ENCODE measurements around the gene MED22. TPM values are rescaled to one million over a fixed set of nuclear protein-coding genes. Genes with fewer than 3 reads are reported as not detected.

Gene MED22
- total RNA-seq, 1 experiment from 2014 or later: 32.6 TPM

- intact Hi-C loops (cut with micrococcal nuclease): no loop called here
- H3K27me3 Mint-ChIP-seq (ENCODE audit: insufficient read depth, unreplicated experiment): peaks cover 3% of the 10 kb centered on the region
- H3K36me3 Mint-ChIP-seq (ENCODE audit: insufficient read depth, unreplicated experiment): no peaks in the 10 kb centered on the region
- H3K4me3 Mint-ChIP-seq (ENCODE audit: unreplicated experiment): no peak overlapping the region
- ChIA-PET POLR2A (no interaction called here), CTCF (interaction anchor here (0.9 to 1.3 kb wide), 3 partner anchors 15 to 204 kb away, joined by 3 read pairs; no protein-coding TSS in a partner anchor)
- H3K9me3 Mint-ChIP-seq (ENCODE audit: unreplicated experiment): no peaks in the 10 kb centered on the region
- DNase-seq (ENCODE audit: unreplicated experiment): no peak
- TF ChIP-seq, protein P1, sequence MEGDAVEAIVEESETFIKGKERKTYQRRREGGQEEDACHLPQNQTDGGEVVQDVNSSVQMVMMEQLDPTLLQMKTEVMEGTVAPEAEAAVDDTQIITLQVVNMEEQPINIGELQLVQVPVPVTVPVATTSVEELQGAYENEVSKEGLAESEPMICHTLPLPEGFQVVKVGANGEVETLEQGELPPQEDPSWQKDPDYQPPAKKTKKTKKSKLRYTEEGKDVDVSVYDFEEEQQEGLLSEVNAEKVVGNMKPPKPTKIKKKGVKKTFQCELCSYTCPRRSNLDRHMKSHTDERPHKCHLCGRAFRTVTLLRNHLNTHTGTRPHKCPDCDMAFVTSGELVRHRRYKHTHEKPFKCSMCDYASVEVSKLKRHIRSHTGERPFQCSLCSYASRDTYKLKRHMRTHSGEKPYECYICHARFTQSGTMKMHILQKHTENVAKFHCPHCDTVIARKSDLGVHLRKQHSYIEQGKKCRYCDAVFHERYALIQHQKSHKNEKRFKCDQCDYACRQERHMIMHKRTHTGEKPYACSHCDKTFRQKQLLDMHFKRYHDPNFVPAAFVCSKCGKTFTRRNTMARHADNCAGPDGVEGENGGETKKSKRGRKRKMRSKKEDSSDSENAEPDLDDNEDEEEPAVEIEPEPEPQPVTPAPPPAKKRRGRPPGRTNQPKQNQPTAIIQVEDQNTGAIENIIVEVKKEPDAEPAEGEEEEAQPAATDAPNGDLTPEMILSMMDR (IDR thresholded peaks at IDR 0.05; ENCODE audit: unreplicated experiment): no peak
- no peaks in the 10 kb centered on the region for H3K4me1 Mint-ChIP-seq (ENCODE audit: insufficient read depth, unreplicated experiment)
- BruUV-seq (replicated peaks): no TSS peak
- no peak overlapping the region for H3K27ac Mint-ChIP-seq (ENCODE audit: low read depth, unreplicated experiment)
These were observed 41.6 kb upstream of the MED22 start for GRCh38 chr9:133389562-133389961.

DNA sequence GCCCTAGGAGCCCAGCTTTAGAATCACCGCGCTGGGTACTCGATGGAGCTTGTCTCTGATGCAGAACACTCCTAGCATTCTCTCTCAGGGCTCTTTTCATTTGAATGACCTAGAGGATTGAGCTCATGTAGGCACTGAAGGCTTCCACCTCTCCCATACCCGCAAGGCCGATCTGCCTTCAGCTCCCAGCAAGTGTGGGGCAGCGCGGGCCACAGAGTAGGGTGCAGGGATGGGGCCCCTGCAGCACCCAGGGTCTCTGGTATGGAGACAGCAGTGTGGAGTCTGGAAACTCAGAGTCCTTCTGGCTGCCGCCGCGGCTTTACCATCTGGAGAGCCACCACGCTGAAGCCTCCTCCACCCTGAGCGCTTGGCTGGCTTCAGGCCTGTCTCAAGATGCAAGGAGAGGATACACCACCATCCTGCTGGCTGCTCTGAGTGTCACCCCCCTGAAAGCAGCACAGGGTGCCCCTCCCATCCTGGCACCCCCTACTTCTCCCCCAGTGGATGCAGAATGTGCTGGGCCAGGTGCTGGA lies 41.2 kb upstream of the MED22 start:
- ChIA-PET POLR2A (no interaction called here), CTCF (interaction anchor here (0.9 to 1.3 kb wide), 3 partner anchors 15 to 203 kb away, joined by 3 read pairs; no protein-coding TSS in a partner anchor)
- Mint-ChIP-seq H3K36me3 (ENCODE audit: insufficient read depth, unreplicated experiment) (no peaks in the 10 kb centered on the region), H3K4me3 (ENCODE audit: unreplicated experiment) (no peak overlapping the region), H3K4me1 (ENCODE audit: insufficient read depth, unreplicated experiment) (no peaks in the 10 kb centered on the region), H3K9me3 (ENCODE audit: unreplicated experiment) (no peaks in the 10 kb centered on the region), H3K27ac (ENCODE audit: low read depth, unreplicated experiment) (no peak overlapping the region), H3K27me3 (ENCODE audit: insufficient read depth, unreplicated experiment) (no peaks in the 10 kb centered on the region)
- intact Hi-C loops (cut with micrococcal nuclease): no loop called here
- TF ChIP-seq, protein P1 (IDR thresholded peaks at IDR 0.05; ENCODE audit: unreplicated experiment): no peak
- no TSS peak for BruUV-seq (replicated peaks)
- DNase-seq (ENCODE audit: unreplicated experiment): no peak

DNA sequence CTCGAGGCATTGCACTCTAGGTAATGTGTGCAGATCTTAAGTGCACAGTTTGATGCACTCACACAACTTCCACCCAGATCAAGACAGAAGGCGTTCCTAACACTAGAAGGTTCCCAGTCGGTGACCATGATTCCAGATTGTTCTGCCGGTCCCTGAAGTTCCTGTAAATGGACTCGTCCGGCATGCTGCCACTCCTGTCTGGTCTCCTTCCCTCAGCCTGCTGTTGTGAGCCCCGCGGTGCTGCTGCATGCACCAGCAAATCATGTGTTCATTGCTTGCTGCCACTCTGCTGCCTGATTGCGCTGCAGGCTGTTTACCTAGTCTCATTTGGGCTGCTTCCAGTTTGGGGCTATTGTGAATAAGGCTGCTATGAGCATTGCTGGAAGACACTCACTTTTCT lies 39.7 kb upstream of the MED22 start:
- CTCF ChIA-PET: no interaction called here
- BruUV-seq (replicated peaks): no TSS peak
- Mint-ChIP-seq H3K27me3 (ENCODE audit: insufficient read depth, unreplicated experiment) (no peaks in the 10 kb centered on the region), H3K9me3 (ENCODE audit: unreplicated experiment) (no peaks in the 10 kb centered on the region), H3K4me3 (ENCODE audit: unreplicated experiment) (no peak overlapping the region), H3K4me1 (ENCODE audit: insufficient read depth, unreplicated experiment) (no peaks in the 10 kb centered on the region), H3K36me3 (ENCODE audit: insufficient read depth, unreplicated experiment) (no peaks in the 10 kb centered on the region), H3K27ac (ENCODE audit: low read depth, unreplicated experiment) (no peak overlapping the region)
- DNase-seq (ENCODE audit: unreplicated experiment): no peak
- POLR2A ChIA-PET: interaction anchor here (0.8 kb wide), 1 partner anchor 8 kb away, joined by 4 read pairs; no protein-coding TSS in a partner anchor
- TF ChIP-seq, protein P1 (IDR thresholded peaks at IDR 0.05; ENCODE audit: unreplicated experiment): no peak
- intact Hi-C loops (cut with micrococcal nuclease): no loop called here

DNA sequence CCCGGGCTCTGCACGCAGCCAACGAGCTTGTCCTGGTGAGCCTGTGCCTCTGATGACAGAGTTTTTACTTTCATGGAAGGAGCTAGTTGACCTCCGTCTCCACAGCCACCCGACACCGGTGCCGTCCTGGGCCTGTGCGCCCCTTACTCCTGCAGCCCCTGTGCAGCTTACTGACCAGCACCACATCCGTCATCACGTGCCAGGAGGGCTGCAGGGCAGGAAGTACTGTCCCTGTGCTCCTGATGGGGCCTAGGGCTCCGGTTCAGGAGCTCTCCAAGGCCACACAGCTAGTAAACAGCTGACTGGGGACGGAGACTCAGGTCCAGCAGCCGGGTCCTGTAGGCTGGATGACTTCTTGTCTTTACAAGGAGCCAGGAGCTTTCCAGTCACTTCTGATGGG lies 38.4 kb upstream of the MED22 start:
- ChIA-PET POLR2A (interaction anchor here (0.7 kb wide), 1 partner anchor 10 kb away, joined by 3 read pairs; the partner anchor contains the start of gene STKLD1), CTCF (interaction anchor here (0.6 to 2.1 kb wide), 2 partner anchors 200 to 1825 kb away, joined by 3 to 7 read pairs; no protein-coding TSS in a partner anchor)
- intact Hi-C loops (cut with micrococcal nuclease): no loop called here
- TF ChIP-seq, protein P1 (IDR thresholded peaks at IDR 0.05; ENCODE audit: unreplicated experiment): no peak
- no TSS peak for BruUV-seq (replicated peaks)
- H3K27me3 Mint-ChIP-seq (ENCODE audit: insufficient read depth, unreplicated experiment): no peaks in the 10 kb centered on the region
- no peaks in the 10 kb centered on the region for H3K9me3 Mint-ChIP-seq (ENCODE audit: unreplicated experiment)
- DNase-seq (ENCODE audit: unreplicated experiment): no peak
- no peaks in the 10 kb centered on the region for H3K4me1 Mint-ChIP-seq (ENCODE audit: insufficient read depth, unreplicated experiment)
- no peak overlapping the region for H3K27ac Mint-ChIP-seq (ENCODE audit: low read depth, unreplicated experiment)
- no peak overlapping the region for H3K4me3 Mint-ChIP-seq (ENCODE audit: unreplicated experiment)
- H3K36me3 Mint-ChIP-seq (ENCODE audit: insufficient read depth, unreplicated experiment): no peaks in the 10 kb centered on the region

All from MCF 10A (cell line).